NOMO-1 treated with DMSO at 0.1 percent for 48 hours (cell line): Measurements from ENCODE around the gene TAF9B.
"Not testable (repeated sequence)": the region's sequence is repeated elsewhere in the genome, so short reads cannot be mapped to it uniquely, and the experiment has no call there.

Source experiments
- DNase-seq: peaks from one replicate; lab custom pipeline; 2025; ENCODE audit not compliant: unreplicated experiment; lab: John Stamatoyannopoulos, UW

TAF9B gene

DNA sequence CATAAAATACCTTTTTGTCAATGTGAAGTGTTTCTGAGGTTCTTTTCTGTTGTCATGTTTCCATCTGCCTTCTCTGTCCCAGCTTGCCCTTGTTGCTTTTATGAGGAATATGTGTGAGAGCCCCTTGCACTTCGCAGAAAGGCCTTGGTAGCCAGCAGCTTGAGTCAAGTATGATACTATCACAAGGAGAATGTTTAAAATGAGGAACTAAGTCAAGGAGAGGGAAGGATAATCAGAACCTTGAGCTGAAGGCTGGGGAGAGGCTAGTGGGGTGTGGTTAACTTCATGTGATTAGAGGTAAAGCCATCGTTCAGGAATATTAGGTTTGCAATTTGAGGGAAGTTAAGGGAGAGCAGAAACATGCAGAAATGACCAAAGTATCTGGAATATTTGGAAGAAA, 22.7 kb downstream of the TAF9B start:
- DNase-seq, result peak; percentile 29

GRCh38 chrX:78116365-78116764, 23.1 kb downstream of the TAF9B start:
- DNase-seq, result no peak

- no peak for DNase-seq
Observed at GRCh38 chrX:78111140-78111931, 28.1 kb downstream of the TAF9B start.

DNA sequence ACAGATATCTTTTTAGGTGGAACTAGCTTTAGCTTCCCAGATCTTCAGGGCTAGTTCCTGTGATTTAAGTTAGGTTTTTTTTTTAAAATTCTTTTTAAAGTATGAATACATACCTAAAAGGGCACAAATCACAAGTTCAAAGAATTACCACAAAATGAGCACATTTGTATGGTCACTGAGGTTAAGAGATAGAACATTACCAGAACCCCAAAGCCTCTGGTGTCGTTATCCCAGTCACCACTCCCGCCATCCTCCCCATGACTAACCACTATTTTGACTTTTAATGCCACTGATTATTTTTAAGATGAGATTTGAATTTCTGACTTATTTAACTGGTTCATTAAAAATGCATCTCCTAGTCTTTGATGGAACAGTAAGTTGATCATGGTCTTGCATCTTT, 30.0 kb downstream of the TAF9B start:
- no peak for DNase-seq

GRCh38 chrX:78106651-78106986, 32.8 kb downstream of the TAF9B start:
- peak; percentile 57 for DNase-seq

DNA sequence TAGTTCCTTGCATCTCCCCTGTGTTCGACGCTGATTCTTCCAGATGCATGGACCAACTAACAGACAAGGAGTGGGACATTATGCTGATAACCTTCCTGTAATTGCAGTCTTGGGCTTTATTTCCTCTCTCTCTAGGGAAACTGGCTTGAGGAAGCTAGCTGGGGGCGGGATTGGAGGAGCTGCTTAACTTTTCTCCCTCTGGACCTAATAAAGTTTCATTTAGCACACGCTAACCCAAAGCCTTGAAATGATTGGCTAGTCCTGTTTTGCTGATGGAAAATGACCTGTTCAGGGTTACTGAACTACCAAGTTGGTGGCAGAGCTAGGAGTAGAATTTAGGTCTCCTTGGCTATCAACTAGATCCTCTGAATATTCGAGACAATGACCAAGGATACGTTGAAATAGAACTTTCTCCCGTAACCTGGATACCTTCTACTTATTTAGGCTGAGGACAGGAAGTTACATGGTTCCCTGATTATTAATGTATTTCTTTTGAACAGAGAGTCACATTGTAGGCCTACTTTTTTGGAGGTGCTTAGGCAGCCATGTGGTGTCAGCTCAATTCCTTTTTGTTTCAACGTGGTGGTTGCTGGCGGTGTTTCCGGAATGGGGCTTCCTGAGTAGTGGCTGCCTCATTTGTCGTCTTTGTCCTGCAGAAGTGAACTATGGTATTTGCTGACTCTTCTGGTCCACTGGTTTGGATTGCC, 33.4 kb downstream of the TAF9B start:
- no peak for DNase-seq

DNA sequence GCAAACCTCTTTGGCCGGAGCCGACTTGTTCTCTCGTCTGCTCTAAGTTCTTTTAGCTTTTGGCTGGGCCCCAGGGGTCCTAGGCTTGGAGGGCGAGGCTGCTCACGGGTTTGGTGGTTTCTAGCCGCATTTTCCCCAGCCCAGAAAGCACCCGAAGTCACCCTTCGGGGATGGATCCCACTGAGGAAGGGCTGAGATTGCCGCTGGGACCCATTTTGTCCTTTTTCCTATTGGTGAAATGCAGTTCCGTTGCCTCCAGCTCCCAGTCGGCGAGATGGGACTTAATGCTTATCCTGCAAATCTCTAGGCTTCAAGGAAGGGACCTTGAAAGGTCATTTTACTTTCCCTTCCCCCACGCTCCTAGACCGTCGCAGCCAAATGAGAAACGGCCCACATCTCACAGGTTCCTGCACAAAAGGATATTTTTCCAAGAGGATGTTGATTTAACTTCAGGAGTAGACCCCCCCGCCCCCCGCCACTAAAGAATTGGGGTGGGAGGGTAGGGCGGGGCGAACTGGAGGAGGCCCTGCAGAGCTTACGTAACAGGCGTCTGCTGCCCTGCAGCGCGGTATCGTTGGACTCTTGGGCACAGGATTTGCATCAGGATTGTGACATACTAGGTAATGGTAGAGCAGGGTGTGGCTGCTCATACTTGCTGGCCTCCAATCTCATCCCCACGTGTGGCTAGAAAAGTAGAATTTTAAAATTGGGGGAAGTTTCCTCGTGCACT, 34.8 kb downstream of the TAF9B start:
- peak; percentile 75 for DNase-seq

GRCh38 chrX:78103623-78104446, 35.6 kb downstream of the TAF9B start, which contains the start of gene PGK1:
Gene PGK1, plus strand, starts transcription at chrX:78104248. Its CDS starts 93 bp downstream, at chrX:78104341.
- peak; percentile 91 for DNase-seq

DNA sequence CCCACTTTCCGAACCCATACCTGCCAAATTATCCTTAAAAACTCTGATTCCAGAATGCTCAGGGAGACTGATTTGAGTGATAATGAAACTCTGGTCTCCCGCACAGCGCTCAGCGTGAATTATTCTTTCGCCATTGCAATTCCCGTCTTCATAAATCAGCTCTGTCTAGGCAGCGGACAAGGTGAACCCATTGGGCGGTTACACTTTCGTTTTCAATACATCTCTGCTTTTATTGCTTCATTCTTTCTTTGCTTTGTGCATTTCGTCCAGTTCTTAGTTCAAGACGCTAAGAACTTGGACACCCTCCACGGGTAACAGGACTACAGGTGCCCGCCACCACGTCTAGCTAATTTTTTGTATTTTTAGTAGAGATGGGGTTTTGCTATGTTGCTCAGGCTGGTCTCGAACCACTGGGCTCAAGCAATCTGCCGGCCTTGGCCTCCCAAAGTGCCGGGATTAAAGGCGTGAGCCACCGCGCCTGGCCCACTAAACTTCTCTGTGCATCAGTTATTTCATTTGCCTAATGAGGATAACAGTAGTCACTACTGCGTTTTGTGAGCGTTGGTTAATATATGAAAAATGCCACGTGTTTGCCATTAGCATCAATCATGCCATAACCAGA, 36.3 kb downstream of the TAF9B start:
- no peak for DNase-seq

DNA sequence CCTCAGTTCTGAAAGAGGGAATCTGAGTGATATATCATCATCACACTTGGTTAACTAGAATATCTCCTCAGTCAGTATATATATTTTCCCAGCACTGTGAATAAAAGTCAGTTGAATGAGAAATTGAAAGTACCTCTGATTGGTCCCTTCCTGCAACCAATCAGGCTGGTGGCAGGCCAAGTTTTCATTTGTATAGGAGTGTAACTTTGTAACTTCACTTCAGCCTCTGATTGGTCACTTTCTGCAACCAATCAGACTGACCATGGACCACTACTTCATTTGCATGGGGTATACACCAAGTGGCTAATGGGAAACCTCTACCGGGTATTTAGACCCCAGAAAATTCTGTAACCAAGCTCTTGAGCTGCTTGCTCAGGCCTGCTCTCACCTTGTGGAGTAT, 37.4 kb downstream of the TAF9B start:
- no peak for DNase-seq

DNA sequence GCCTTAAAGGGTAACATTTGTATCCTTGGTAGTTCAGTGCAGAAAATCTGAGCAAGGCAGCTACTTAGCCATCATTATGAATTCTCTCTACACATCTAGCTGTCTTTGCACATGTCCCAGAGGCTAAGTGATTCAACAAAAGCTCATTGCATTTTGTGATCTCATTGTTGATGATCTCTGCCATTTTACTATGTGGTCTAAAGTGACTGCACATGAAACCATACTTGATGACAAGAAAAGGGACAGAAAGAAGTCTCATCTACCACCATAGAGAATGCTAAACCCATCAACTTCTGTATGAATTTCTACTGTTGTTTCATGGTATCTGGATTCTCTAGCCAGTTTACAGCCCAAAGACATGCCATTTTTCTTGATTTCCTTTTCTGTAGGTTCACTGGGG, 41.3 kb downstream of the TAF9B start:
- no peak for DNase-seq

DNA sequence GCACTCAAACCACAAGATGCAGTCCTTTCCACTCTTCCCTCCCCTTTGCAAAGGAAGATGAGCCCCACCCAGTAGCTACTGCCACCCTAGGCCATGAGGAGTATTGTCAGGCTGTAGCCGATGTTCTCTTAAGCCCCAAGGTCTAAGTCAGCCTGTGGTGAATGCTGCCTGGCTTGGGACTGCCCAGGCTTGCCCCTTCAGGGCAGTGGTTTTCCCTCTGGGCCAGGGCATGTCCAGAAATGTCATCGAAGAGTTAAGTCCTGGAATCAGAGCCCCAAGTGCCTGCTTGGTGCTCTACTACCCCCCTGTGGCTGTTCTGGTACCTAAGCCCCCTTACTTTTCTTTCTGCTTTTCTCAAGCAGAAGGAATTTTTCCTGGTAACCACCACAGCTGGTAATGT, 47.2 kb downstream of the TAF9B start:
- no peak for DNase-seq

DNA sequence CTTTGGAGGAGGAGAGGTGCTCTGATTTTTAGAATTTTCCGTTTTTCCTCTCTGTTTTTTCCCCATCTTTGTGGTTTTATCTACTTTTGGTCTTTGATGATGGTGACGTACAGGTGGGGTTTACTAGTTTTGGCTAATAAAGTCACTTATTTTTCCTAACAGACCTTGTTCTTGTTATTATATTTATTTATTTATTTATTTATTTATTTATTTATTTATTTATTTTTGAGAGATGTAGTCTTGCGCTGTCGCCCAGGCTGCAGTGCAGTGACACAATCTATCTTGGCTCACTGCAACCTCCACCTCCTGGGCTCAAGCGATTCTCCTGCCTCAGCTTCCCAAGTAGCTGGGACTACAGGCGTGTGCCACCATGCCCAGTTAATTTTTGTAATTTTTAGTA, 58.0 kb downstream of the TAF9B start:
- not testable (repeated sequence) for DNase-seq
